H9 (cell line): Measurements from ENCODE around the gene SLC6A2. TPM values are rescaled to one million over a fixed set of nuclear protein-coding genes. Genes with fewer than 3 reads are reported as not detected.
A peak's percentile ranks its signal among the peaks of the same experiment; 100 is the strongest.

Experiments used
- DNase-seq: peaks from one replicate; pipeline ENCODE4 v3.0.0-alpha.2; 2017
- H2AFZ ChIP-seq: one replicate; pipeline ENCODE4 v1.6.1; 2013; ENCODE audit warnings: mild to moderate bottlenecking, low read length, control low read depth, moderate library complexity
- H2AK5ac ChIP-seq: 2 replicates; pipeline ENCODE4 v1.6.1; 2013; ENCODE audit warnings: low read length, control low read depth, mixed read lengths; ENCODE audit not compliant: insufficient read length
- H2BK120ac ChIP-seq: one replicate; pipeline ENCODE4 v1.6.1; 2013; ENCODE audit warnings: low read depth, mild to moderate bottlenecking, low read length, control low read depth, inconsistent platforms; ENCODE audit not compliant: poor library complexity, severe bottlenecking
- H2BK12ac ChIP-seq: 2 replicates; pipeline ENCODE4 v1.6.1; 2013; ENCODE audit warnings: low read length, control low read depth, mixed read lengths, low read depth; ENCODE audit not compliant: insufficient read length
- H2BK15ac ChIP-seq: 2 replicates; pipeline ENCODE4 v1.6.1; 2013; ENCODE audit warnings: low read depth, low read length, control low read depth
- H2BK20ac ChIP-seq: one replicate; pipeline ENCODE4 v1.6.1; 2013; ENCODE audit warnings: low read depth, mild to moderate bottlenecking, low read length, control low read depth, inconsistent platforms; ENCODE audit not compliant: poor library complexity, severe bottlenecking
- H2BK5ac ChIP-seq: 2 replicates; pipeline ENCODE4 v1.6.1; 2013; ENCODE audit warnings: low read length, control low read depth, mixed read lengths; ENCODE audit not compliant: insufficient read length
- H3K14ac ChIP-seq: 2 replicates; pipeline ENCODE4 v1.6.1; 2013; ENCODE audit warnings: low read length, control low read depth; ENCODE audit not compliant: insufficient read depth
- H3K18ac ChIP-seq: 2 replicates; pipeline ENCODE4 v1.6.1; 2013; ENCODE audit warnings: low read depth, mild to moderate bottlenecking, mixed read lengths, low read length, control low read depth; ENCODE audit not compliant: insufficient read length
- H3K23ac ChIP-seq: 2 replicates; pipeline ENCODE4 v1.6.1; 2013; ENCODE audit warnings: low read length, control low read depth, mixed read lengths, low read depth; ENCODE audit not compliant: insufficient read length
- H3K23me2 ChIP-seq: 2 replicates; pipeline ENCODE4 v1.6.1; 2013; ENCODE audit warnings: low read depth, mild to moderate bottlenecking, mixed read lengths, low read length, control low read depth; ENCODE audit not compliant: insufficient read length, poor library complexity, severe bottlenecking
- H3K27ac ChIP-seq: 2 replicates; pipeline ENCODE4 v1.5.1; 2013; ENCODE audit warnings: low read length, control low read depth, mixed read lengths, low read depth; ENCODE audit not compliant: insufficient read length
- H3K27me3 ChIP-seq: 2 replicates; pipeline ENCODE4 v1.6.1; 2013; ENCODE audit warnings: low read length, control low read depth, inconsistent platforms; ENCODE audit not compliant: insufficient read depth
- H3K4ac ChIP-seq: 2 replicates; pipeline ENCODE4 v1.6.1; 2013; ENCODE audit warnings: low read depth, mild to moderate bottlenecking, control low read depth, inconsistent platforms, low read length, moderate library complexity
- H3K4me1 ChIP-seq: 2 replicates; pipeline ENCODE4 v1.6.1; 2013; ENCODE audit warnings: low read length, control low read depth, inconsistent platforms; ENCODE audit not compliant: insufficient read depth
- H3K4me2 ChIP-seq: 2 replicates; pipeline ENCODE4 v1.6.1; 2013; ENCODE audit warnings: low read length, control low read depth, mixed read lengths; ENCODE audit not compliant: insufficient read length, insufficient read depth
- H3K56ac ChIP-seq: 2 replicates; pipeline ENCODE4 v1.6.1; 2013; ENCODE audit warnings: low read depth, mild to moderate bottlenecking, mixed read lengths, low read length, control low read depth; ENCODE audit not compliant: insufficient read length
- H3K79me1 ChIP-seq: 2 replicates; pipeline ENCODE4 v1.6.1; 2013; ENCODE audit warnings: low read depth, mild to moderate bottlenecking, moderate library complexity, low read length, control low read depth, inconsistent platforms; ENCODE audit not compliant: insufficient read depth, poor library complexity, severe bottlenecking
- H3K79me2 ChIP-seq: 2 replicates; pipeline ENCODE4 v1.6.1; 2013; ENCODE audit warnings: low read length, control low read depth, inconsistent platforms; ENCODE audit not compliant: insufficient read depth
- H3K9ac ChIP-seq: 2 replicates; pipeline ENCODE4 v1.6.1; 2013; ENCODE audit warnings: low read length, control low read depth, mixed read lengths; ENCODE audit not compliant: insufficient read length; ENCODE audit errors: extremely low read depth
- H3K9me3 ChIP-seq: one replicate; pipeline ENCODE4 v1.6.1; 2013; ENCODE audit warnings: low read depth, low read length, inconsistent platforms; ENCODE audit not compliant: control insufficient read depth
- H3T11ph ChIP-seq: one replicate; pipeline ENCODE4 v1.6.1; 2013; ENCODE audit warnings: mild to moderate bottlenecking, low read length, control low read depth, inconsistent platforms
- H4K20me1 ChIP-seq: one replicate; pipeline ENCODE4 v1.6.1; 2013; ENCODE audit not compliant: control insufficient read depth, insufficient read length, insufficient read depth
- H4K5ac ChIP-seq: 2 replicates; pipeline ENCODE4 v1.6.1; 2013; ENCODE audit warnings: low read depth, mild to moderate bottlenecking, mixed read lengths, low read length, control low read depth; ENCODE audit not compliant: insufficient read length
- H4K8ac ChIP-seq: replicated peaks from 2 replicates; pipeline ENCODE4 v1.6.1; 2013; ENCODE audit warnings: low read length, control low read depth, mixed read lengths, low read depth; ENCODE audit not compliant: insufficient read length
- H4K91ac ChIP-seq: 2 replicates; pipeline ENCODE4 v1.6.1; 2013; ENCODE audit warnings: low read depth, mild to moderate bottlenecking, moderate library complexity, mixed read lengths, low read length, control low read depth; ENCODE audit not compliant: insufficient read length
- H3K27ac Mint-ChIP-seq, 3 experiments: 2 replicates in 2 of 3; 3 replicates in 1 of 3; pipeline ENCODE4 v1.8.0; 2020 to 2021; ENCODE audit warnings: mixed read lengths in 3 of 3, mild to moderate bottlenecking in 1 of 3, moderate library complexity in 1 of 3
- H3K27me3 Mint-ChIP-seq: 2 replicates; pipeline ENCODE4 v1.8.0; 2021; ENCODE audit warnings: low read depth, mild to moderate bottlenecking, moderate library complexity, mixed read lengths
- H3K36me3 Mint-ChIP-seq, 3 experiments: 2 replicates in 2 of 3; 3 replicates in 1 of 3; pipeline ENCODE4 v1.8.0; 2020 to 2021; ENCODE audit warnings: low read depth in 3 of 3, mixed read lengths in 3 of 3; ENCODE audit not compliant: insufficient read depth in 1 of 3
- H3K4me1 Mint-ChIP-seq, 2 experiments: 2 replicates each; pipeline ENCODE4 v1.8.0; 2020; ENCODE audit warnings: mixed read lengths in 2 of 2
- H3K4me3 Mint-ChIP-seq, 2 experiments: 2 replicates in 1 of 2; 3 replicates in 1 of 2; pipeline ENCODE4 v1.8.0; 2020 to 2021; ENCODE audit warnings: mild to moderate bottlenecking in 2 of 2, mixed read lengths in 2 of 2, moderate library complexity in 1 of 2
- H3K9me3 Mint-ChIP-seq, 2 experiments: 2 replicates in 1 of 2; 3 replicates in 1 of 2; pipeline ENCODE4 v1.8.0; 2020; ENCODE audit warnings: mild to moderate bottlenecking in 2 of 2, mixed read lengths in 2 of 2, moderate library complexity in 1 of 2
- CTCF ChIP-seq: fragments of 200-600 bp; sonication (generic); conservative IDR thresholded peaks from 3 replicates; pipeline ENCODE4 v1.8.0; 2021; ENCODE audit warnings: antibody characterized with exemption, mild to moderate bottlenecking
- WGBS: extraction: QIAGEN DNeasy Blood & Tissue Kit; methylation state at CpG from one replicate; pipeline ENCODE4 v1.1.7; 2013; ENCODE audit warnings: missing lambda C conversion rate, low lambda C conversion rate, mixed read lengths; ENCODE audit not compliant: insufficient read length; ENCODE audit errors: extremely low coverage; 5-methylcytosine and 5-hydroxymethylcytosine counted together
- total RNA-seq: library from RNA; stranded (reverse); gene quantifications from 2 replicates; pipeline ENCODE4 v1.2.1, GENCODE V29; 2021

SLC6A2 gene
- total RNA-seq, 1 experiment from 2014 or later, result 0.24 TPM

GRCh38 chr16:55671206-55671973 is 15.6 kb downstream of the SLC6A2 start:
- Histone ChIP-seq H4K91ac (no peak overlapping the region), H4K5ac (no peak overlapping the region), H3K14ac (no peak overlapping the region), H4K20me1 (no peaks in the 10 kb centered on the region), H3K23me2 (no peaks in the 10 kb centered on the region), H2BK5ac (no peak overlapping the region), H3K4me1 (peaks cover 4% of the 10 kb centered on the region; the same call in 1 of the 2 replicates), H3K18ac (no peak overlapping the region), H2AK5ac (no peak overlapping the region), H2BK15ac (no peak overlapping the region), H2BK120ac (no peak overlapping the region), H3K79me1 (no peaks in the 10 kb centered on the region), H4K8ac (no peak overlapping the region), H2BK12ac (no peak overlapping the region), H3K23ac (no peak overlapping the region), H3K27ac (no peak overlapping the region), H3K4ac (no peak overlapping the region), H3K9ac (no peak overlapping the region), H3K56ac (no peak overlapping the region), H3K27me3 (no peaks in the 10 kb centered on the region), H3K4me2 (no peak overlapping the region), H2BK20ac (no peak overlapping the region), H3K9me3 (no peaks in the 10 kb centered on the region), H2AFZ (no peak overlapping the region), H3K79me2 (no peaks in the 10 kb centered on the region), H3T11ph (no peak overlapping the region)
- Mint-ChIP-seq H3K27ac (peak overlapping the region in 1 of 3 experiments; percentile 75; a peak in 1 of 7 replicates), H3K9me3 (no peaks in the 10 kb centered on the region), H3K27me3 (peaks cover 5% of the 10 kb centered on the region), H3K4me3 (no peak overlapping the region), H3K36me3 (no peaks in the 10 kb centered on the region), H3K4me1 (peaks cover 5 to 9% of the 10 kb centered on the region in 2 experiments)
- no peak for DNase-seq
- no CpG with 5 or more reads among the region's 26 CpGs for WGBS
- TF ChIP-seq CTCF, result no peak
